Uterus (tissue), 2 donors: Measurements from ENCODE around the gene MAP3K20.

ENCODE experiments used
- POLR2A ChIP-seq, 2 donors: fragments of 450-650 bp; IDR thresholded peaks; one replicate each; pipeline ENCODE4 v1.6.1; 2016; ENCODE audit warnings: antibody characterized with exemption in 2 of 2, mild to moderate bottlenecking in 1 of 2, moderate library complexity in 1 of 2
- TF ChIP-seq, protein P1 (sequence below), 4 experiments: fragments of 200-600 bp in 2 of 4; fragments of 450-650 bp in 2 of 4; sonication (generic) in 2 of 4; IDR thresholded peaks; one replicate each; pipeline ENCODE4 v1.5.1; 2016 to 2019; ENCODE audit warnings: antibody characterized with exemption in 4 of 4, mild to moderate bottlenecking in 2 of 4, moderate library complexity in 1 of 4

- TF ChIP-seq, protein P1, sequence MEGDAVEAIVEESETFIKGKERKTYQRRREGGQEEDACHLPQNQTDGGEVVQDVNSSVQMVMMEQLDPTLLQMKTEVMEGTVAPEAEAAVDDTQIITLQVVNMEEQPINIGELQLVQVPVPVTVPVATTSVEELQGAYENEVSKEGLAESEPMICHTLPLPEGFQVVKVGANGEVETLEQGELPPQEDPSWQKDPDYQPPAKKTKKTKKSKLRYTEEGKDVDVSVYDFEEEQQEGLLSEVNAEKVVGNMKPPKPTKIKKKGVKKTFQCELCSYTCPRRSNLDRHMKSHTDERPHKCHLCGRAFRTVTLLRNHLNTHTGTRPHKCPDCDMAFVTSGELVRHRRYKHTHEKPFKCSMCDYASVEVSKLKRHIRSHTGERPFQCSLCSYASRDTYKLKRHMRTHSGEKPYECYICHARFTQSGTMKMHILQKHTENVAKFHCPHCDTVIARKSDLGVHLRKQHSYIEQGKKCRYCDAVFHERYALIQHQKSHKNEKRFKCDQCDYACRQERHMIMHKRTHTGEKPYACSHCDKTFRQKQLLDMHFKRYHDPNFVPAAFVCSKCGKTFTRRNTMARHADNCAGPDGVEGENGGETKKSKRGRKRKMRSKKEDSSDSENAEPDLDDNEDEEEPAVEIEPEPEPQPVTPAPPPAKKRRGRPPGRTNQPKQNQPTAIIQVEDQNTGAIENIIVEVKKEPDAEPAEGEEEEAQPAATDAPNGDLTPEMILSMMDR (IDR thresholded peaks at IDR 0.05): no peak
- no peak for TF ChIP-seq POLR2A (IDR thresholded peaks at IDR 0.05)
Measured at GRCh38 chr2:173064151-173064805, 11.4 kb upstream of the MAP3K20 start.
